Thyroid gland (tissue), 4 donors: ENCODE measurements around the gene TOP2A.

Experiments
- CTCF ChIP-seq, 6 experiments: fragments of 200-600 bp in 3 of 6; fragments of 450-650 bp in 3 of 6; sonication (generic) in 3 of 6; IDR thresholded peaks; one replicate each; pipeline ENCODE4 v1.5.1; 2016 to 2019; ENCODE audit warnings: antibody characterized with exemption in 6 of 6, mild to moderate bottlenecking in 2 of 6, inconsistent platforms in 1 of 6, moderate library complexity in 1 of 6
- POLR2A ChIP-seq, 2 donors: fragments of 450-650 bp; IDR thresholded peaks; one replicate each; pipeline ENCODE4 v1.6.1; 2017; ENCODE audit warnings: antibody characterized with exemption in 2 of 2, mild to moderate bottlenecking in 2 of 2, moderate library complexity in 1 of 2

- TF ChIP-seq CTCF (IDR thresholded peaks at IDR 0.05) (no peak), POLR2A (IDR thresholded peaks at IDR 0.05) (no peak)
These were observed 8.0 kb upstream of the TOP2A start for GRCh38 chr17:40425741-40426140.
